ENCODE results near the gene NOXA1. TPM values are rescaled to one million over a fixed set of nuclear protein-coding genes. Genes with fewer than 3 reads are reported as not detected.

NOXA1 gene
- total and polyA plus RNA-seq, 7 donors: 1.4 to 16.4 (median 3.3) TPM

GRCh38 chr9:137480686-137481683 lies 57.8 kb downstream of the NOXA1 start:
- Histone ChIP-seq H3K27ac (peak overlapping the region in 2 of 4 donors; percentile 50 to 55), H3K36me3 (no peaks in the 10 kb centered on the region), H3K4me1 (peaks cover 0 to 12% (median 9%) of the 10 kb centered on the region in 4 donors), H3K27me3 (no peaks in the 10 kb centered on the region), H3K9me3 (no peaks in the 10 kb centered on the region), H3K4me3 (no peak overlapping the region)
- WGBS, 2 donors: 89 to 93% methylated on average over 38 of the region's 38 CpGs
- DNase-seq: no peak
- no peak for TF ChIP-seq POLR2AphosphoS5 (IDR thresholded peaks at IDR 0.05)
- TF ChIP-seq CTCF (IDR thresholded peaks at IDR 0.05): no peak
- no peak for TF ChIP-seq EP300 (IDR thresholded peaks at IDR 0.05)
- TF ChIP-seq POLR2A (IDR thresholded peaks at IDR 0.05): no peak
- intact Hi-C loops (cut with DNase I): no loop called here

- TF ChIP-seq POLR2AphosphoS5 (IDR thresholded peaks at IDR 0.05) (peak in 1 of 4 donors; percentile 36), EP300 (IDR thresholded peaks at IDR 0.05) (no peak)
- H3K4me1 ChIP-seq: peaks cover 0 to 12% (median 9%) of the 10 kb centered on the region in 4 donors
- H3K4me3 ChIP-seq: no peak overlapping the region
- H3K9me3 ChIP-seq: no peaks in the 10 kb centered on the region
- WGBS, 2 donors: 69 to 82% methylated on average over 26 of the region's 26 CpGs
- H3K36me3 ChIP-seq: no peaks in the 10 kb centered on the region
- H3K27ac ChIP-seq: peak overlapping the region; percentile 42 to 57 (median 52)
- no peaks in the 10 kb centered on the region for H3K27me3 ChIP-seq
- peak; percentile 84 for DNase-seq
- intact Hi-C loops (cut with DNase I): no loop called here
These were observed 59.0 kb downstream of the NOXA1 start for GRCh38 chr9:137482094-137482781.

Other genes with a start within 250 kb of the NOXA1 start
- 10 to 100 TPM; 21.0 to 27.4 (median 24.6) TPM for gene ANAPC2, start 234.8 kb upstream of the NOXA1 start, total RNA-seq
- gene ANAPC2, start 234.8 kb upstream of the NOXA1 start, polyA plus RNA-seq: 10 to 100 TPM; 12.5 to 49.3 (median 13.2) TPM
- 100 to 1,000 TPM in 1 of 4 donors, 10 to 100 TPM in 3; 39.6 to 122 (median 76.3) TPM for gene SSNA1, start 234.7 kb upstream of the NOXA1 start, total RNA-seq
- 100 to 1,000 TPM in 2 of 3 donors, 10 to 100 TPM in 1; 93.2 to 112 (median 105) TPM for gene SSNA1, start 234.7 kb upstream of the NOXA1 start, polyA plus RNA-seq
- 1 to 10 TPM; 3.0 to 4.6 (median 3.8) TPM for gene TPRN, start 222.7 kb upstream of the NOXA1 start, total RNA-seq
- gene TPRN, start 222.7 kb upstream of the NOXA1 start, polyA plus RNA-seq: 10 to 100 TPM; 64.9 to 80.5 (median 78.1) TPM
- 10 to 100 TPM; 24.8 to 33.4 (median 29.1) TPM for gene TMEM203, start 217.7 kb upstream of the NOXA1 start, total RNA-seq
- 10 to 100 TPM; 27.5 to 42.0 (median 38.4) TPM for gene TMEM203, start 217.7 kb upstream of the NOXA1 start, polyA plus RNA-seq
- 10 to 100 TPM in 1 of 4 donors, 1 to 10 TPM in 3; 3.8 to 12.7 (median 5.1) TPM for gene NDOR1, start 217.7 kb upstream of the NOXA1 start, total RNA-seq
- gene NDOR1, start 217.7 kb upstream of the NOXA1 start, polyA plus RNA-seq: 10 to 100 TPM in 1 of 3 donors, 1 to 10 TPM in 2; 5.4 to 20.2 (median 6.0) TPM
- gene RNF208, start 201.2 kb upstream of the NOXA1 start, total RNA-seq: 1 to 10 TPM in 2 of 4 donors, under 1 TPM in 1, not detected in 1; 0.54 to 1.9 (median 1.1) TPM
- gene RNF208, start 201.2 kb upstream of the NOXA1 start, polyA plus RNA-seq: 1 to 10 TPM; 4.8 to 8.8 (median 5.5) TPM
- under 1 TPM in 1 of 4 donors, not detected in 3; 0.33 TPM for gene CYSRT1, start 198.2 kb upstream of the NOXA1 start, total RNA-seq
- gene CYSRT1, start 198.2 kb upstream of the NOXA1 start, polyA plus RNA-seq: 1 to 10 TPM in 1 of 3 donors, under 1 TPM in 1, not detected in 1; 0.54 to 1.2 TPM
- not detected for gene RNF224, start 195.9 kb upstream of the NOXA1 start, total RNA-seq
- under 1 TPM in 1 of 3 donors, not detected in 2; 0.04 TPM for gene RNF224, start 195.9 kb upstream of the NOXA1 start, polyA plus RNA-seq
- not detected for gene SLC34A3, start 192.5 kb upstream of the NOXA1 start, total RNA-seq
- gene SLC34A3, start 192.5 kb upstream of the NOXA1 start, polyA plus RNA-seq: not detected
- 100 to 1,000 TPM; 141 to 196 (median 164) TPM for gene TUBB4B, start 182.1 kb upstream of the NOXA1 start, total RNA-seq
- gene TUBB4B, start 182.1 kb upstream of the NOXA1 start, polyA plus RNA-seq: 100 to 1,000 TPM; 292 to 505 (median 444) TPM
- gene STPG3, start 172.1 kb upstream of the NOXA1 start, total RNA-seq: not detected
- gene STPG3, start 172.1 kb upstream of the NOXA1 start, polyA plus RNA-seq: not detected
- 10 to 100 TPM; 24.7 to 36.5 (median 33.2) TPM for gene NELFB, start 168.1 kb upstream of the NOXA1 start, total RNA-seq
- gene NELFB, start 168.1 kb upstream of the NOXA1 start, polyA plus RNA-seq: 10 to 100 TPM; 41.6 to 70.5 (median 45.0) TPM
- gene TOR4A, start 145.7 kb upstream of the NOXA1 start, total RNA-seq: 1 to 10 TPM; 3.8 to 4.3 (median 3.9) TPM
- 10 to 100 TPM in 1 of 3 donors, 1 to 10 TPM in 2; 5.1 to 33.0 (median 6.6) TPM for gene TOR4A, start 145.7 kb upstream of the NOXA1 start, polyA plus RNA-seq
- gene NRARP, start 121.1 kb upstream of the NOXA1 start, total RNA-seq: 1 to 10 TPM in 3 of 4 donors, not detected in 1; 1.8 to 2.9 (median 2.8) TPM
- gene NRARP, start 121.1 kb upstream of the NOXA1 start, polyA plus RNA-seq: 10 to 100 TPM; 20.4 to 24.7 (median 24.0) TPM
- 10 to 100 TPM in 2 of 4 donors, 1 to 10 TPM in 2; 8.9 to 25.5 (median 11.8) TPM for gene EXD3, start 231 bp upstream of the NOXA1 start, total RNA-seq
- gene EXD3, start 231 bp upstream of the NOXA1 start, polyA plus RNA-seq: 10 to 100 TPM; 18.0 to 29.7 (median 26.6) TPM
- under 1 TPM in 1 of 4 donors, not detected in 3; 0.71 TPM for gene ENTPD8, start 18.0 kb downstream of the NOXA1 start, total RNA-seq
- gene ENTPD8, start 18.0 kb downstream of the NOXA1 start, polyA plus RNA-seq: 10 to 100 TPM; 32.4 to 65.3 (median 44.4) TPM
- 10 to 100 TPM; 21.8 to 33.8 (median 27.4) TPM for gene NSMF, start 35.9 kb downstream of the NOXA1 start, total RNA-seq
- gene NSMF, start 35.9 kb downstream of the NOXA1 start, polyA plus RNA-seq: 10 to 100 TPM; 24.0 to 50.4 (median 42.4) TPM
- gene PNPLA7, start 127.0 kb downstream of the NOXA1 start, total RNA-seq: 10 to 100 TPM in 1 of 4 donors, 1 to 10 TPM in 3; 4.3 to 12.2 (median 8.9) TPM
- gene PNPLA7, start 127.0 kb downstream of the NOXA1 start, polyA plus RNA-seq: 1 to 10 TPM; 1.8 to 9.5 (median 1.8) TPM
- gene MRPL41, start 128.5 kb downstream of the NOXA1 start, total RNA-seq: 10 to 100 TPM; 38.5 to 73.1 (median 57.9) TPM
- 100 to 1,000 TPM in 2 of 3 donors, 10 to 100 TPM in 1; 95.2 to 162 (median 132) TPM for gene MRPL41, start 128.5 kb downstream of the NOXA1 start, polyA plus RNA-seq
- 10 to 100 TPM; 28.5 to 43.6 (median 29.0) TPM for gene DPH7, start 155.5 kb downstream of the NOXA1 start, total RNA-seq
- 10 to 100 TPM in 2 of 3 donors, 1 to 10 TPM in 1; 6.5 to 29.0 (median 10.2) TPM for gene DPH7, start 155.5 kb downstream of the NOXA1 start, polyA plus RNA-seq
- 10 to 100 TPM in 2 of 4 donors, 1 to 10 TPM in 2; 7.2 to 13.0 (median 10.0) TPM for gene ZMYND19, start 167.1 kb downstream of the NOXA1 start, total RNA-seq
- 10 to 100 TPM in 1 of 3 donors, 1 to 10 TPM in 2; 5.4 to 17.8 (median 9.0) TPM for gene ZMYND19, start 167.1 kb downstream of the NOXA1 start, polyA plus RNA-seq
- 10 to 100 TPM; 12.5 to 26.3 (median 19.7) TPM for gene ARRDC1, start 182.3 kb downstream of the NOXA1 start, total RNA-seq
- gene ARRDC1, start 182.3 kb downstream of the NOXA1 start, polyA plus RNA-seq: 100 to 1,000 TPM in 1 of 3 donors, 10 to 100 TPM in 2; 51.7 to 131 (median 71.4) TPM
- gene EHMT1, start 195.6 kb downstream of the NOXA1 start, total RNA-seq: 10 to 100 TPM; 60.4 to 91.4 (median 70.7) TPM
- gene EHMT1, start 195.6 kb downstream of the NOXA1 start, polyA plus RNA-seq: 10 to 100 TPM; 19.2 to 54.9 (median 28.2) TPM

Data from sigmoid colon (tissue), 7 donors.